ENCODE results near the gene TMEM132E. TPM values are rescaled to one million over a fixed set of nuclear protein-coding genes. Genes with fewer than 3 reads are reported as not detected.
A peak's percentile ranks its signal among the peaks of the same experiment; 100 is the strongest.

Gene TMEM132E
- total RNA-seq, 1 donor from 2014 or later: not detected

GRCh38 chr17:34671191-34671590, 91.8 kb downstream of the TMEM132E start:
- Histone ChIP-seq H3K4me3 (no peak overlapping the region), H3K9me3 (no peaks in the 10 kb centered on the region), H3K27ac (no peak overlapping the region), H3K36me3 (no peaks in the 10 kb centered on the region), H3K27me3 (no peaks in the 10 kb centered on the region), H3K4me1 (no peaks in the 10 kb centered on the region)
- TF ChIP-seq POLR2AphosphoS5 (IDR thresholded peaks at IDR 0.05; ENCODE audit: insufficient read depth in 1 of 2, low read depth in 1 of 2) (no peak), CTCF (IDR thresholded peaks at IDR 0.05) (no peak), POLR2A (IDR thresholded peaks at IDR 0.05) (no peak)
- DNase-seq (ENCODE audit: extremely low spot score in 2 of 2): peak in 1 of 2 donors; percentile 25
- intact Hi-C loops (cut with DNase I): no loop called here

GRCh38 chr17:34672176-34672785, 92.9 kb downstream of the TMEM132E start:
- TF ChIP-seq CTCF (IDR thresholded peaks at IDR 0.05) (no peak), POLR2AphosphoS5 (IDR thresholded peaks at IDR 0.05; ENCODE audit: insufficient read depth in 1 of 2, low read depth in 1 of 2) (no peak), POLR2A (IDR thresholded peaks at IDR 0.05) (no peak)
- H3K27ac ChIP-seq: no peak overlapping the region
- H3K4me1 ChIP-seq: no peaks in the 10 kb centered on the region
- H3K9me3 ChIP-seq: no peaks in the 10 kb centered on the region
- H3K4me3 ChIP-seq: no peak overlapping the region
- peak; percentile 42 to 72 for DNase-seq (ENCODE audit: extremely low spot score in 2 of 2)
- intact Hi-C loops (cut with DNase I): no loop called here
- H3K36me3 ChIP-seq: no peaks in the 10 kb centered on the region
- no peaks in the 10 kb centered on the region for H3K27me3 ChIP-seq

- Histone ChIP-seq H3K4me1 (no peaks in the 10 kb centered on the region), H3K9me3 (no peaks in the 10 kb centered on the region), H3K27me3 (no peaks in the 10 kb centered on the region), H3K4me3 (no peak overlapping the region), H3K27ac (no peak overlapping the region), H3K36me3 (no peaks in the 10 kb centered on the region)
- intact Hi-C loops (cut with DNase I): no loop called here
- no peak for TF ChIP-seq POLR2AphosphoS5 (IDR thresholded peaks at IDR 0.05; ENCODE audit: insufficient read depth in 1 of 2, low read depth in 1 of 2)
- no peak for TF ChIP-seq CTCF (IDR thresholded peaks at IDR 0.05)
- TF ChIP-seq POLR2A (IDR thresholded peaks at IDR 0.05): no peak
- DNase-seq (ENCODE audit: extremely low spot score in 2 of 2): peak in 1 of 2 donors; percentile 52
These were observed 94.1 kb downstream of the TMEM132E start for GRCh38 chr17:34673516-34673915.

- no peaks in the 10 kb centered on the region for H3K9me3 ChIP-seq
- H3K4me3 ChIP-seq: no peak overlapping the region
- intact Hi-C loops (cut with DNase I): no loop called here
- no peak overlapping the region for H3K27ac ChIP-seq
- no peaks in the 10 kb centered on the region for H3K4me1 ChIP-seq
- H3K27me3 ChIP-seq: no peaks in the 10 kb centered on the region
- no peaks in the 10 kb centered on the region for H3K36me3 ChIP-seq
- DNase-seq (ENCODE audit: extremely low spot score in 2 of 2): peak; percentile 71 to 77
- TF ChIP-seq CTCF (IDR thresholded peaks at IDR 0.05): no peak
- no peak for TF ChIP-seq POLR2A (IDR thresholded peaks at IDR 0.05)
- no peak for TF ChIP-seq POLR2AphosphoS5 (IDR thresholded peaks at IDR 0.05; ENCODE audit: insufficient read depth in 1 of 2, low read depth in 1 of 2)
These were observed 94.9 kb downstream of the TMEM132E start for GRCh38 chr17:34673995-34674890.

GRCh38 chr17:34675143-34675542, 95.8 kb downstream of the TMEM132E start:
- intact Hi-C loops (cut with DNase I): no loop called here
- H3K27me3 ChIP-seq: no peaks in the 10 kb centered on the region
- H3K36me3 ChIP-seq: no peaks in the 10 kb centered on the region
- peak; percentile 22 to 70 for DNase-seq (ENCODE audit: extremely low spot score in 2 of 2)
- no peaks in the 10 kb centered on the region for H3K4me1 ChIP-seq
- no peaks in the 10 kb centered on the region for H3K9me3 ChIP-seq
- no peak overlapping the region for H3K4me3 ChIP-seq
- no peak overlapping the region for H3K27ac ChIP-seq
- TF ChIP-seq CTCF (IDR thresholded peaks at IDR 0.05) (no peak), POLR2A (IDR thresholded peaks at IDR 0.05) (no peak), POLR2AphosphoS5 (IDR thresholded peaks at IDR 0.05; ENCODE audit: insufficient read depth in 1 of 2, low read depth in 1 of 2) (no peak)

Data from vagina (tissue), 2 donors.